GM19372 (cell line): ENCODE results near the gene VPS9D1.

Experiments
- ATAC-seq: cut with Tn5 transposase; IDR thresholded peaks from one replicate; pipeline ENCODE4 v1.9.1; 2021; ENCODE audit warnings: mild to moderate bottlenecking, low read depth, moderate library complexity; ENCODE audit not compliant: unreplicated experiment

Gene VPS9D1

GRCh38 chr16:89720813-89721545, at the start of gene VPS9D1, which contains the start of gene ZNF276:
VPS9D1 (minus strand) TSS chr16:89720898; CDS start chr16:89720861, 37 bp downstream.
ZNF276 (plus strand) TSS chr16:89721537; CDS start chr16:89721641, 104 bp downstream.
- peak; percentile 50 for ATAC-seq

GRCh38 chr16:89770367-89770766, 49.7 kb upstream of the VPS9D1 start:
- no peak for ATAC-seq

GRCh38 chr16:89765292-89765830, 44.7 kb upstream of the VPS9D1 start:
- no peak for ATAC-seq

GRCh38 chr16:89764711-89765201, 44.1 kb upstream of the VPS9D1 start:
- ATAC-seq, result peak; percentile 80

- no peak for ATAC-seq
Observed at GRCh38 chr16:89761304-89761922, 40.7 kb upstream of the VPS9D1 start.

GRCh38 chr16:89759746-89760340, 39.1 kb upstream of the VPS9D1 start:
- no peak for ATAC-seq

GRCh38 chr16:89749637-89750036, 28.9 kb upstream of the VPS9D1 start:
- no peak for ATAC-seq

GRCh38 chr16:89748921-89749320, 28.2 kb upstream of the VPS9D1 start:
- ATAC-seq, result no peak

GRCh38 chr16:89748076-89748475, 27.4 kb upstream of the VPS9D1 start:
- no peak for ATAC-seq

- ATAC-seq, result no peak
Observed at GRCh38 chr16:89746043-89746442, 25.3 kb upstream of the VPS9D1 start.

- ATAC-seq, result no peak
Observed at GRCh38 chr16:89744813-89745212, 24.1 kb upstream of the VPS9D1 start.

- no peak for ATAC-seq
Observed at GRCh38 chr16:89742948-89743347, 22.2 kb upstream of the VPS9D1 start.

- ATAC-seq, result no peak
Observed at GRCh38 chr16:89741342-89742014, 20.8 kb upstream of the VPS9D1 start.

GRCh38 chr16:89739383-89739782, 18.7 kb upstream of the VPS9D1 start:
- no peak for ATAC-seq

GRCh38 chr16:89738538-89739317, 18.0 kb upstream of the VPS9D1 start:
- no peak for ATAC-seq

GRCh38 chr16:89738072-89738377, 17.3 kb upstream of the VPS9D1 start:
- ATAC-seq, result no peak

GRCh38 chr16:89737341-89738071, 16.8 kb upstream of the VPS9D1 start:
- ATAC-seq, result no peak

- ATAC-seq, result no peak
Observed at GRCh38 chr16:89736554-89736953, 15.9 kb upstream of the VPS9D1 start.

GRCh38 chr16:89733792-89734191, 13.1 kb upstream of the VPS9D1 start:
- no peak for ATAC-seq
